Osteoblast (primary cell): ENCODE results near the gene GPAT2. TPM values are rescaled to one million over a fixed set of nuclear protein-coding genes. Genes with fewer than 3 reads are reported as not detected.

Experiments
- DNase-seq: peaks from one replicate; pipeline ENCODE4 v3.0.0; 2011; ENCODE audit warnings: low spot score, mixed read lengths; ENCODE audit not compliant: insufficient read length; ENCODE audit errors: missing footprints
- H2AFZ ChIP-seq: 2 replicates; pipeline ENCODE4 v1.6.0; 2011; ENCODE audit warnings: mild to moderate bottlenecking, low read length
- H3K27ac ChIP-seq: 2 replicates; pipeline ENCODE4 v1.5.1; 2011; ENCODE audit warnings: mild to moderate bottlenecking, low read depth, low read length, moderate library complexity
- H3K27me3 ChIP-seq: 2 replicates; pipeline ENCODE4 v1.6.0; 2012; ENCODE audit warnings: mild to moderate bottlenecking, control low read depth, inconsistent platforms, low read length, moderate library complexity; ENCODE audit not compliant: insufficient read depth
- H3K36me3 ChIP-seq: 2 replicates; pipeline ENCODE4 v1.5.1; 2011; ENCODE audit warnings: mild to moderate bottlenecking, low read length, control low read depth, moderate library complexity; ENCODE audit not compliant: insufficient read depth
- H3K4me1 ChIP-seq: 2 replicates; pipeline ENCODE4 v1.5.1; 2011; ENCODE audit warnings: mild to moderate bottlenecking, low read length, control low read depth, moderate library complexity; ENCODE audit not compliant: insufficient read depth
- H3K4me2 ChIP-seq: 2 replicates; pipeline ENCODE4 v1.6.0; 2011; ENCODE audit warnings: mild to moderate bottlenecking, low read length; ENCODE audit not compliant: insufficient read depth
- H3K4me3 ChIP-seq: fragments of 200-600 bp; sonication (generic); 3 replicates; pipeline ENCODE4 v1.5.1; 2012; ENCODE audit warnings: mild to moderate bottlenecking, low read length, inconsistent platforms; ENCODE audit not compliant: insufficient read depth
- H3K79me2 ChIP-seq: 2 replicates; pipeline ENCODE4 v1.6.0; 2012; ENCODE audit warnings: mild to moderate bottlenecking, low read length, control low read depth, inconsistent platforms; ENCODE audit not compliant: insufficient read depth
- H3K9me3 ChIP-seq: 2 replicates; pipeline ENCODE4 v1.5.1; 2011; ENCODE audit warnings: low read depth, low read length, control low read depth
- H4K20me1 ChIP-seq: 2 replicates; pipeline ENCODE4 v1.6.0; 2012; ENCODE audit warnings: mild to moderate bottlenecking, low read length, control low read depth; ENCODE audit not compliant: insufficient read depth
- total RNA-seq: library from RNA; depleted of rRNA; stranded (reverse); fragments of >200 nt; gene quantifications from 2 replicates; pipeline ENCODE4 v1.2.3, GENCODE V29; 2012
- TF ChIP-seq, protein P1 (sequence below): IDR thresholded peaks from 2 replicates; pipeline ENCODE4 v1.5.1; 2011; ENCODE audit warnings: mild to moderate bottlenecking, low read depth, low read length, moderate library complexity; ENCODE audit errors: extremely low read depth

GPAT2 gene
- total RNA-seq, 1 donor, result 2.2 TPM

- DNase-seq, result no peak
- Histone ChIP-seq H3K4me3 (no peak overlapping the region), H3K79me2 (no peaks in the 10 kb centered on the region), H3K9me3 (no peaks in the 10 kb centered on the region), H4K20me1 (no peaks in the 10 kb centered on the region), H3K4me1 (no peaks in the 10 kb centered on the region), H2AFZ (no peak overlapping the region), H3K27me3 (peaks cover 7% of the 10 kb centered on the region), H3K36me3 (no peaks in the 10 kb centered on the region), H3K4me2 (no peak overlapping the region), H3K27ac (no peak overlapping the region)
- TF ChIP-seq, protein P1, sequence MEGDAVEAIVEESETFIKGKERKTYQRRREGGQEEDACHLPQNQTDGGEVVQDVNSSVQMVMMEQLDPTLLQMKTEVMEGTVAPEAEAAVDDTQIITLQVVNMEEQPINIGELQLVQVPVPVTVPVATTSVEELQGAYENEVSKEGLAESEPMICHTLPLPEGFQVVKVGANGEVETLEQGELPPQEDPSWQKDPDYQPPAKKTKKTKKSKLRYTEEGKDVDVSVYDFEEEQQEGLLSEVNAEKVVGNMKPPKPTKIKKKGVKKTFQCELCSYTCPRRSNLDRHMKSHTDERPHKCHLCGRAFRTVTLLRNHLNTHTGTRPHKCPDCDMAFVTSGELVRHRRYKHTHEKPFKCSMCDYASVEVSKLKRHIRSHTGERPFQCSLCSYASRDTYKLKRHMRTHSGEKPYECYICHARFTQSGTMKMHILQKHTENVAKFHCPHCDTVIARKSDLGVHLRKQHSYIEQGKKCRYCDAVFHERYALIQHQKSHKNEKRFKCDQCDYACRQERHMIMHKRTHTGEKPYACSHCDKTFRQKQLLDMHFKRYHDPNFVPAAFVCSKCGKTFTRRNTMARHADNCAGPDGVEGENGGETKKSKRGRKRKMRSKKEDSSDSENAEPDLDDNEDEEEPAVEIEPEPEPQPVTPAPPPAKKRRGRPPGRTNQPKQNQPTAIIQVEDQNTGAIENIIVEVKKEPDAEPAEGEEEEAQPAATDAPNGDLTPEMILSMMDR, result no peak
Observed at GRCh38 chr2:96082211-96083063, 47.7 kb upstream of the GPAT2 start.

GRCh38 chr2:96081042-96081441 is 46.3 kb upstream of the GPAT2 start:
- Histone ChIP-seq H3K4me2 (no peak overlapping the region), H3K27me3 (peaks cover 6% of the 10 kb centered on the region), H3K27ac (no peak overlapping the region), H3K4me3 (no peak overlapping the region), H3K36me3 (no peaks in the 10 kb centered on the region), H4K20me1 (no peaks in the 10 kb centered on the region), H3K4me1 (no peaks in the 10 kb centered on the region), H2AFZ (no peak overlapping the region), H3K79me2 (no peaks in the 10 kb centered on the region), H3K9me3 (no peaks in the 10 kb centered on the region)
- no peak for DNase-seq
- TF ChIP-seq, protein P1, result no peak

GRCh38 chr2:96075199-96075771 is 40.6 kb upstream of the GPAT2 start:
- H3K4me3 ChIP-seq, result no peak overlapping the region
- TF ChIP-seq, protein P1, result no peak
- no peaks in the 10 kb centered on the region for H3K36me3 ChIP-seq
- peaks cover 32% of the 10 kb centered on the region for H3K27me3 ChIP-seq
- H2AFZ ChIP-seq, result no peak overlapping the region
- H3K79me2 ChIP-seq, result no peaks in the 10 kb centered on the region
- no peak overlapping the region for H3K27ac ChIP-seq
- H4K20me1 ChIP-seq, result no peaks in the 10 kb centered on the region
- H3K4me1 ChIP-seq, result no peaks in the 10 kb centered on the region
- H3K9me3 ChIP-seq, result peaks cover 2% of the 10 kb centered on the region
- H3K4me2 ChIP-seq, result no peak overlapping the region
- DNase-seq, result no peak

DNA sequence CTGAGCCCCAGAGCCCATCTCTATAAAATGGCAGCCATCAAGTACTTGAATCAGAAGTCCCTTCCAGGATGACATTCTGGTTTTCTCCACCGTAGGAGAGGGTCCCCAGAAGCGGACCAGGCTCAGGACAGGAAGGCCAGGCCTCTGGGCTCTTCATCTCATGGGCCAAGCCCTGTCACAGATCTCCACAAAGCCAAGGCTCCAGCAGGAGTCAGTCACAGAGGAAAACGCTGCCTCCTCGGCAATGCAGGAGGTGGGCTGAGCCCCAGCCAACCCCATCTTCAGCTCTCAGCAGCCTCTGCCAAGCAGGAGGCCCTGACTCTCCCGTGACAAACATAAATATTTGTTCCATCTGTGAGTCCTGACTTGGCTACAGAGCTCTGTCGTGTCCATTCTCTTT is 39.4 kb upstream of the GPAT2 start:
- H3K27me3 ChIP-seq, result peaks cover 32% of the 10 kb centered on the region
- peaks cover 2% of the 10 kb centered on the region for H3K9me3 ChIP-seq
- H3K36me3 ChIP-seq, result no peaks in the 10 kb centered on the region
- no peak for DNase-seq
- no peaks in the 10 kb centered on the region for H3K4me1 ChIP-seq
- H3K79me2 ChIP-seq, result no peaks in the 10 kb centered on the region
- no peak overlapping the region for H3K27ac ChIP-seq
- H3K4me2 ChIP-seq, result no peak overlapping the region
- no peak overlapping the region for H2AFZ ChIP-seq
- H4K20me1 ChIP-seq, result no peaks in the 10 kb centered on the region
- no peak overlapping the region for H3K4me3 ChIP-seq
- TF ChIP-seq, protein P1, result no peak
